B cell (primary cell): ENCODE measurements around the gene IL22RA2. TPM values are rescaled to one million over a fixed set of nuclear protein-coding genes. Genes with fewer than 3 reads are reported as not detected.

Source experiments
- ATAC-seq: fragments of 200-7000 bp; cut with Tn5 transposase; one replicate; pipeline ENCODE4 v1.10.0; 2021; ENCODE audit warnings: low read depth, mild to moderate bottlenecking, moderate number of reproducible peaks, moderate library complexity
- CTCF ChIA-PET: fragments of 350-600 bp; sonication (Branson Sonifier 250); formaldehyde crosslinking; loops from one replicate; lab custom pipeline; 2021; ENCODE audit warnings: antibody characterized with exemption, inconsistent platforms; lab: Charles Lee
- POLR2A ChIA-PET: fragments of 350-600 bp; sonication (Branson Sonifier 250); formaldehyde crosslinking; loops from one replicate; lab custom pipeline; 2021; ENCODE audit warnings: antibody characterized with exemption; lab: Charles Lee
- DNase-seq: peaks from one replicate; pipeline ENCODE4 v3.0.0; 2013
- H2AFZ ChIP-seq: 2 replicates; pipeline ENCODE4 v1.6.1; 2012; ENCODE audit warnings: mild to moderate bottlenecking, low read depth, low read length; ENCODE audit not compliant: insufficient read depth, poor library complexity, severe bottlenecking
- H3K27ac ChIP-seq, 2 donors: 1 replicate in 1 of 2; 2 replicates in 1 of 2; pipeline ENCODE4 v1.5.1; 2012 to 2013; ENCODE audit warnings: low read length in 2 of 2, mild to moderate bottlenecking in 2 of 2, moderate library complexity in 1 of 2
- H3K27me3 ChIP-seq, 4 experiments: fragments of 200-600 bp in 1 of 4; sonication (generic) in 1 of 4; replicated peaks in 1 of 4; 1 replicate in 2 of 4; 2 replicates in 2 of 4; pipeline versions ENCODE4 v1.6.1 to v1.7.0; 2013 to 2016; ENCODE audit warnings: low read length in 3 of 4, mild to moderate bottlenecking in 2 of 4, mixed read lengths in 1 of 4, moderate library complexity in 1 of 4; ENCODE audit not compliant: insufficient read depth in 4 of 4, control insufficient read depth in 3 of 4; ENCODE audit errors: control extremely low read depth in 1 of 4
- H3K36me3 ChIP-seq, 2 experiments: replicated peaks in 1 of 2; 1 replicate in 1 of 2; 2 replicates in 1 of 2; pipeline versions ENCODE4 v1.6.1 to v1.7.1; 2013; ENCODE audit warnings: low read length in 1 of 2; ENCODE audit not compliant: insufficient read depth in 2 of 2, control insufficient read depth in 1 of 2; ENCODE audit errors: control extremely low read depth in 1 of 2, extremely low read depth in 1 of 2
- H3K4me1 ChIP-seq, 2 donors: fragments of 200-600 bp in 1 of 2; sonication (generic) in 1 of 2; 1 replicate in 1 of 2; 2 replicates in 1 of 2; pipeline versions ENCODE4 v1.5.1 to v1.6.1; 2013 to 2017; ENCODE audit warnings: low read length in 2 of 2; ENCODE audit not compliant: control insufficient read depth in 2 of 2, insufficient read depth in 2 of 2
- H3K4me2 ChIP-seq: replicated peaks from 2 replicates; pipeline ENCODE3; 2012; ENCODE audit warnings: mild to moderate bottlenecking, low read depth, low read length; ENCODE audit not compliant: poor library complexity, severe bottlenecking
- H3K4me3 ChIP-seq, 5 experiments: fragments of 200-600 bp in 1 of 5; sonication (generic) in 1 of 5; 1 replicate in 3 of 5; 2 replicates in 2 of 5; pipeline versions ENCODE4 v1.5.1 to v1.7.0; 2011 to 2016; ENCODE audit warnings: low read length in 4 of 5, mild to moderate bottlenecking in 4 of 5, low read depth in 2 of 5, control low read depth in 1 of 5, moderate library complexity in 1 of 5; ENCODE audit not compliant: insufficient read depth in 1 of 5; ENCODE audit errors: control extremely low read depth in 1 of 5, extremely low read depth in 1 of 5
- H3K79me2 ChIP-seq: fragments of 200-600 bp; sonication (generic); one replicate; pipeline ENCODE4 v1.6.0; 2016; ENCODE audit warnings: low read length; ENCODE audit not compliant: control insufficient read depth, insufficient read depth
- H3K9ac ChIP-seq: fragments of 200-600 bp; sonication (generic); 2 replicates; pipeline ENCODE4 v1.6.1; 2017; ENCODE audit warnings: mild to moderate bottlenecking, low read length, moderate library complexity
- H3K9me3 ChIP-seq, 3 donors: one replicate each; pipeline versions ENCODE4 v1.6.1 to v1.7.1; 2013; ENCODE audit warnings: low read length in 2 of 3; ENCODE audit not compliant: control insufficient read depth in 2 of 3, insufficient read depth in 1 of 3; ENCODE audit errors: control extremely low read depth in 1 of 3
- H4K20me1 ChIP-seq: 2 replicates; pipeline ENCODE4 v1.6.0; 2012; ENCODE audit warnings: mild to moderate bottlenecking, low read length; ENCODE audit not compliant: insufficient read depth, control insufficient read depth, poor library complexity, severe bottlenecking
- H3K27ac Mint-ChIP-seq: one replicate; pipeline ENCODE4 v1.8.0; 2021; ENCODE audit warnings: mixed read lengths
- H3K27me3 Mint-ChIP-seq: one replicate; pipeline ENCODE4 v1.8.0; 2021; ENCODE audit warnings: mixed read lengths
- H3K4me1 Mint-ChIP-seq: one replicate; pipeline ENCODE4 v1.8.0; 2021; ENCODE audit warnings: mixed read lengths
- H3K4me3 Mint-ChIP-seq: one replicate; pipeline ENCODE4 v1.8.0; 2021; ENCODE audit warnings: mixed read lengths
- H3K9me3 Mint-ChIP-seq: one replicate; pipeline ENCODE4 v1.8.0; 2022; ENCODE audit warnings: mixed read lengths; ENCODE audit not compliant: insufficient read depth
- CTCF ChIP-seq: fragments of 200-600 bp; IDR thresholded peaks from one replicate; pipeline ENCODE4 v1.8.0; 2022; ENCODE audit warnings: antibody characterized with exemption, mild to moderate bottlenecking
- EZH2 ChIP-seq: IDR thresholded peaks from 2 replicates; pipeline ENCODE4 v1.6.1; 2012; ENCODE audit warnings: borderline replicate concordance, low read depth, mild to moderate bottlenecking, moderate library complexity, low read length; ENCODE audit not compliant: insufficient read depth, poor library complexity, severe bottlenecking
- WGBS: methylation state at CpG from one replicate; pipeline ENCODE4 v1.1.5; 2013; ENCODE audit warnings: missing lambda C conversion rate; ENCODE audit not compliant: insufficient coverage; 5-methylcytosine and 5-hydroxymethylcytosine counted together
- intact Hi-C: fragments of 100-400 bp; cut with micrococcal nuclease; formaldehyde crosslinking; loops from one replicate; pipeline ENCODE4 v1.10.0; 2022
- polyA plus RNA-seq: library from polyadenylated mRNA; depleted of rRNA; stranded (reverse); fragments of >200 nt; gene quantifications from 2 replicates; pipeline ENCODE4 v1.2.3, GENCODE V29; 2012
- total RNA-seq, 2 donors: library from RNA; stranded (reverse); fragments of 120-200 nt in 1 of 2; gene quantifications; 1 replicate in 1 of 2; 2 replicates in 1 of 2; pipeline versions ENCODE4 v1.2.3 to v1.2.4, GENCODE V29; 2013 to 2022

Gene IL22RA2
- total and polyA plus RNA-seq, 2 donors (not counting 1 experiment from before 2014, with no cell fraction given) = not detected

- Mint-ChIP-seq H3K27ac (peak overlapping the region; percentile 90), H3K4me1 (peaks cover 64% of the 10 kb centered on the region), H3K27me3 (no peaks in the 10 kb centered on the region), H3K4me3 (peak overlapping the region; percentile 44), H3K9me3 (no peaks in the 10 kb centered on the region)
- POLR2A ChIA-PET = interaction anchor here (0.9 to 1.2 kb wide), 2 partner anchors 60 to 65 kb away, joined by 3 to 5 read pairs; no protein-coding TSS in a partner anchor
- Histone ChIP-seq H3K4me3 (peak overlapping the region in 1 of 5 experiments; percentile 34), H3K9me3 (peaks cover 0 to 11% (median 3%) of the 10 kb centered on the region in 3 donors), H4K20me1 (no peaks in the 10 kb centered on the region), H3K27ac (peak overlapping the region; percentile 47 to 71), H2AFZ (no peak overlapping the region), H3K4me2 (peak overlapping the region; percentile 60), H3K27me3 (no peaks in the 10 kb centered on the region), H3K79me2 (no peaks in the 10 kb centered on the region), H3K4me1 (peaks cover 64 to 68% of the 10 kb centered on the region in 2 donors), H3K9ac (peak overlapping the region; percentile 11), H3K36me3 (no peaks in the 10 kb centered on the region)
- CTCF ChIA-PET = interaction anchor here (0.7 to 3.8 kb wide), 11 partner anchors 9 to 112 kb away, joined by 3 to 37 read pairs (median 6); no protein-coding TSS in a partner anchor
- DNase-seq = peak; percentile 59
- WGBS = no CpG with 5 or more reads among the region's 3 CpGs
- peak; percentile 1 for ATAC-seq
- intact Hi-C loops = loop anchor here (10.0 kb wide), 2 partner anchors 281 to 1299 kb away; partner anchors contain the start of genes HEBP2 and PEX7
- TF ChIP-seq EZH2 = no peak
- no peak for TF ChIP-seq CTCF
Measured at GRCh38 chr6:137106183-137106582, 67.3 kb downstream of the IL22RA2 start.

GRCh38 chr6:137105375-137105774 is 68.1 kb downstream of the IL22RA2 start:
- peaks cover 0 to 11% (median 3%) of the 10 kb centered on the region in 3 donors for H3K9me3 ChIP-seq
- peak overlapping the region in 1 of 5 experiments; percentile 34 for H3K4me3 ChIP-seq
- 47% methylated on average over 2 of the region's 4 CpGs for WGBS
- no peaks in the 10 kb centered on the region for H4K20me1 ChIP-seq
- peak overlapping the region; percentile 60 for H3K4me2 ChIP-seq
- peak overlapping the region; percentile 47 to 71 for H3K27ac ChIP-seq
- Mint-ChIP-seq H3K9me3 (no peaks in the 10 kb centered on the region), H3K27ac (peak overlapping the region; percentile 90), H3K4me3 (peak overlapping the region; percentile 64), H3K4me1 (peaks cover 72% of the 10 kb centered on the region), H3K27me3 (no peaks in the 10 kb centered on the region)
- H3K9ac ChIP-seq = no peak overlapping the region
- H3K79me2 ChIP-seq = no peaks in the 10 kb centered on the region
- no peaks in the 10 kb centered on the region for H3K27me3 ChIP-seq
- H2AFZ ChIP-seq = no peak overlapping the region
- TF ChIP-seq CTCF = no peak
- TF ChIP-seq EZH2 = no peak
- peaks cover 72 to 76% of the 10 kb centered on the region in 2 donors for H3K4me1 ChIP-seq
- ChIA-PET CTCF (interaction anchor here (1.3 to 3.8 kb wide), 9 partner anchors 8 to 108 kb away, joined by 3 to 37 read pairs (median 7); no protein-coding TSS in a partner anchor), POLR2A (interaction anchor here (1.2 kb wide), 1 partner anchor 66 kb away, joined by 5 read pairs; no protein-coding TSS in a partner anchor)
- no peak for DNase-seq
- intact Hi-C loops = loop anchor here (10.0 kb wide), 2 partner anchors 281 to 1299 kb away; partner anchors contain the start of genes HEBP2 and PEX7
- ATAC-seq = no peak
- no peaks in the 10 kb centered on the region for H3K36me3 ChIP-seq
